OCI-LY3 (cell line): ENCODE results near the gene FKBP1B.

ENCODE experiments used
- CTCF ChIP-seq: fragments of 200-600, 300-600 bp; sonication (generic); IDR thresholded peaks from 2 replicates; pipeline ENCODE4 v1.5.1; 2014; ENCODE audit warnings: antibody characterized with exemption, low read length, low read depth
- EZH2phosphoT487 ChIP-seq: fragments of 200-600 bp; shearing (Covaris generic); IDR thresholded peaks from 2 replicates; pipeline ENCODE4 v1.6.1; 2018; ENCODE audit warnings: antibody characterized with exemption, mixed run types, low read depth

- TF ChIP-seq CTCF (no peak), EZH2phosphoT487 (no peak)
Observed at GRCh38 chr2:24105816-24106215, 56.3 kb downstream of the FKBP1B start.
